ENCODE measurements around the gene LRMDA. TPM values are rescaled to one million over a fixed set of nuclear protein-coding genes. Genes with fewer than 3 reads are reported as not detected.

Gene LRMDA
- total RNA-seq, 1 experiment from 2014 or later, result 4.8 TPM

GRCh38 chr10:76115131-76115470, 683.7 kb downstream of the LRMDA start (continued):
- no peak for TF ChIP-seq TCF7L2 (IDR thresholded peaks at IDR 0.05; ENCODE audit: borderline replicate concordance, extremely low read depth, insufficient read depth, insufficient read length)
- no peak for TF ChIP-seq JUND (IDR thresholded peaks at IDR 0.05)
- no peak for TF ChIP-seq ELF1 (IDR thresholded peaks at IDR 0.05; ENCODE audit: borderline replicate concordance, low read depth)
- TF ChIP-seq POLR2A (IDR thresholded peaks at IDR 0.05; ENCODE audit: borderline replicate concordance, extremely low read depth, insufficient read depth, insufficient read length), result no peak
- TF ChIP-seq FOSL1 (IDR thresholded peaks at IDR 0.05; ENCODE audit: low read depth), result no peak
- TF ChIP-seq EZH2 (IDR thresholded peaks at IDR 0.05), result no peak
- TF ChIP-seq YY1 (IDR thresholded peaks at IDR 0.05; ENCODE audit: extremely low read depth, insufficient replicate concordance, low read depth, low read length), result no peak

GRCh38 chr10:76115471-76116155, 684.2 kb downstream of the LRMDA start:
- ATAC-seq (no peak), DNase-seq (ENCODE audit: low read depth, low spot score) (no peak)
- H3K36me3 ChIP-seq (ENCODE audit: control insufficient read depth in 1 of 2, insufficient read depth in 2 of 2, low read length in 2 of 2), result no peaks in the 10 kb centered on the region
- H3K4me3 ChIP-seq (replicated peaks in 1 of 2; ENCODE audit: low read depth in 1 of 2, low read length in 2 of 2), result no peak overlapping the region
- intact Hi-C loops (cut with micrococcal nuclease), result no loop called here
- H3K27me3 ChIP-seq (ENCODE audit: insufficient read depth, low read length), result no peaks in the 10 kb centered on the region; the same call in 1 of the 2 replicates
- no peaks in the 10 kb centered on the region for H3K79me2 ChIP-seq (ENCODE audit: insufficient read depth, low read length)
- POLR2A ChIA-PET, result no interaction called here
- no peak overlapping the region for H3K4me2 ChIP-seq (ENCODE audit: low read length)
- no peaks in the 10 kb centered on the region for H4K20me1 ChIP-seq (ENCODE audit: insufficient read depth)
- CTCF ChIA-PET, result no interaction called here
- H3K9me2 ChIP-seq (ENCODE audit: insufficient read depth), result no peaks in the 10 kb centered on the region
- H3K9ac ChIP-seq (ENCODE audit: low read length), result no peak overlapping the region
- BruUV-seq (replicated peaks), result no TSS peak
- RAD21 ChIA-PET (ENCODE audit: low non-redundant PET in 1 of 2, low total read pairs in 2 of 2, uncharacterized antibody in 2 of 2, unreplicated experiment in 2 of 2), result no interaction called here
- no peak overlapping the region for H3K27ac ChIP-seq (ENCODE audit: low read depth, low read length)
- H3K4me1 ChIP-seq (ENCODE audit: control insufficient read depth in 1 of 2, insufficient read depth in 2 of 2, low read length in 2 of 2), result no peaks in the 10 kb centered on the region
- no peaks in the 10 kb centered on the region for H3K9me3 ChIP-seq (ENCODE audit: control insufficient read depth in 1 of 2, insufficient read depth in 1 of 2, low read depth in 1 of 2, low read length in 2 of 2)
- H2AFZ ChIP-seq (ENCODE audit: low read depth, low read length, poor library complexity, severe bottlenecking), result no peak overlapping the region
- TF ChIP-seq POLR2AphosphoS5 (IDR thresholded peaks at IDR 0.05; ENCODE audit: low read depth, low read length) (no peak), EZH2 (IDR thresholded peaks at IDR 0.05) (no peak), ZNF274 (IDR thresholded peaks at IDR 0.05; ENCODE audit: low read depth, low read length) (no peak), SRF (IDR thresholded peaks at IDR 0.05; ENCODE audit: low read depth) (no peak), ZBTB33 (IDR thresholded peaks at IDR 0.05; ENCODE audit: extremely low read depth, insufficient replicate concordance, low read length) (no peak), FOSL1 (IDR thresholded peaks at IDR 0.05; ENCODE audit: low read depth) (no peak), CBX3 (IDR thresholded peaks at IDR 0.05; ENCODE audit: low read depth) (no peak), CTCF (IDR thresholded peaks at IDR 0.05 in 2 of 3, conservative IDR thresholded peaks at IDR 0.05 in 1 of 3; ENCODE audit: borderline replicate concordance in 1 of 3, insufficient read depth in 1 of 3, low read depth in 2 of 3, low read length in 2 of 3) (no peak), ZFX (IDR thresholded peaks at IDR 0.05) (no peak), REST (IDR thresholded peaks at IDR 0.05; ENCODE audit: low read depth) (no peak), CEBPB (IDR thresholded peaks at IDR 0.05; ENCODE audit: low read depth) (no peak), POLR2A (IDR thresholded peaks at IDR 0.05; ENCODE audit: borderline replicate concordance, extremely low read depth, insufficient read depth, insufficient read length) (no peak), EZH2phosphoT487 (IDR thresholded peaks at IDR 0.05; ENCODE audit: borderline replicate concordance) (no peak), MAX (IDR thresholded peaks at IDR 0.05) (no peak)

Data from HCT116 (cell line).